Liver (tissue), 9 donors: ENCODE data around the gene EIF3I. TPM values are rescaled to one million over a fixed set of nuclear protein-coding genes. Genes with fewer than 3 reads are reported as not detected.
A peak's percentile ranks its signal among the peaks of the same experiment; 100 is the strongest.

Experiments used
- DNase-seq: peaks from one replicate; pipeline ENCODE4 v3.0.0-alpha.2; 2017; ENCODE audit warnings: low spot score
- H3K27ac ChIP-seq, 2 donors: one replicate each; pipeline ENCODE4 v1.7.0; 2013; ENCODE audit warnings: inconsistent platforms in 2 of 2, low read length in 2 of 2, control low read depth in 1 of 2, low read depth in 1 of 2, mild to moderate bottlenecking in 1 of 2
- H3K27me3 ChIP-seq, 4 donors: one replicate each; pipeline versions ENCODE4 v1.6.1 to v1.7.0; 2013; ENCODE audit warnings: low read length in 3 of 4, inconsistent platforms in 1 of 4, mild to moderate bottlenecking in 1 of 4, moderate library complexity in 1 of 4; ENCODE audit not compliant: control insufficient read depth in 4 of 4, insufficient read depth in 4 of 4
- H3K36me3 ChIP-seq, 4 donors: one replicate each; pipeline versions ENCODE4 v1.6.1 to v1.7.0; 2013; ENCODE audit warnings: low read length in 3 of 4, mild to moderate bottlenecking in 3 of 4, low read depth in 1 of 4, moderate library complexity in 1 of 4; ENCODE audit not compliant: control insufficient read depth in 4 of 4, insufficient read depth in 3 of 4
- H3K4me1 ChIP-seq, 4 donors: one replicate each; pipeline versions ENCODE4 v1.6.1 to v1.7.0; 2013; ENCODE audit warnings: low read length in 3 of 4, mild to moderate bottlenecking in 3 of 4, moderate library complexity in 1 of 4; ENCODE audit not compliant: control insufficient read depth in 4 of 4, insufficient read depth in 4 of 4
- H3K4me3 ChIP-seq, 3 donors: one replicate each; pipeline versions ENCODE4 v1.6.1 to v1.7.0; 2013; ENCODE audit warnings: low read length in 3 of 3, control low read depth in 1 of 3, low read depth in 1 of 3, mild to moderate bottlenecking in 1 of 3
- H3K9ac ChIP-seq, 2 donors: one replicate each; pipeline ENCODE4 v1.7.0; 2013; ENCODE audit warnings: low read length in 2 of 2, mild to moderate bottlenecking in 2 of 2, moderate library complexity in 2 of 2, control low read depth in 1 of 2, low read depth in 1 of 2
- H3K9me3 ChIP-seq, 4 donors: one replicate each; pipeline versions ENCODE4 v1.6.1 to v1.7.0; 2013; ENCODE audit warnings: low read length in 3 of 4; ENCODE audit not compliant: control insufficient read depth in 4 of 4
- ATF3 ChIP-seq: IDR thresholded peaks from 2 replicates; pipeline ENCODE4 v1.6.1; 2016; ENCODE audit warnings: antibody characterized with exemption
- EGR1 ChIP-seq, 2 donors: IDR thresholded peaks; 2 replicates each; pipeline ENCODE4 v1.6.1; 2016 to 2018; ENCODE audit warnings: antibody characterized with exemption in 2 of 2, low read depth in 2 of 2
- GABPA ChIP-seq, 2 donors: IDR thresholded peaks in 1 of 2; conservative IDR thresholded peaks in 1 of 2; 2 replicates each; pipeline ENCODE4 v1.6.1; 2016; ENCODE audit warnings: antibody characterized with exemption in 2 of 2, mild to moderate bottlenecking in 1 of 2, moderate library complexity in 1 of 2
- HNF4G ChIP-seq: IDR thresholded peaks from 2 replicates; pipeline ENCODE4 v1.6.1; 2016; ENCODE audit warnings: antibody characterized with exemption
- JUND ChIP-seq, 2 donors: IDR thresholded peaks; 2 replicates each; pipeline ENCODE4 v1.6.1; 2016; ENCODE audit warnings: antibody characterized with exemption in 2 of 2
- NR2F2 ChIP-seq: IDR thresholded peaks from 2 replicates; pipeline ENCODE4 v1.6.1; 2016; ENCODE audit warnings: antibody characterized with exemption
- RAD21 ChIP-seq, 2 donors: IDR thresholded peaks; 2 replicates each; pipeline ENCODE4 v1.6.1; 2016; ENCODE audit warnings: antibody characterized with exemption in 2 of 2, mild to moderate bottlenecking in 2 of 2
- REST ChIP-seq: IDR thresholded peaks from 2 replicates; pipeline ENCODE4 v1.6.1; 2016; ENCODE audit warnings: antibody characterized with exemption, mild to moderate bottlenecking
- SP1 ChIP-seq: IDR thresholded peaks from 2 replicates; pipeline ENCODE4 v1.6.1; 2018; ENCODE audit warnings: antibody characterized with exemption, mild to moderate bottlenecking
- YY1 ChIP-seq: IDR thresholded peaks from 2 replicates; pipeline ENCODE4 v1.6.1; 2016; ENCODE audit warnings: antibody characterized with exemption, mild to moderate bottlenecking
- ZBTB33 ChIP-seq: IDR thresholded peaks from 2 replicates; pipeline ENCODE4 v1.6.1; 2016; ENCODE audit warnings: antibody characterized with exemption
- WGBS: extraction: QIAGEN DNeasy Blood & Tissue Kit; methylation state at CpG from one replicate; pipeline ENCODE4 v1.1.7; 2013; 5-methylcytosine and 5-hydroxymethylcytosine counted together
- polyA plus RNA-seq, 2 donors: library from polyadenylated mRNA; stranded (reverse) in 1 of 2; unstranded in 1 of 2; fragments of 200-250 nt in 1 of 2; fragments of >200 nt in 1 of 2; fragmentation: Nextera tagmentation in 1 of 2; extraction: Ambion mirVana in 1 of 2; gene quantifications; one replicate each; pipeline versions ENCODE4 v1.2.1 to v1.2.3, GENCODE V29; 2013 to 2015
- total RNA-seq, 2 donors: library from RNA; depleted of rRNA; stranded (reverse); fragments of >200 nt; gene quantifications; one replicate each; pipeline ENCODE4 v1.2.3, GENCODE V29; 2014
- donor health status: healthy.
- donor health status: healthy.
- donor health status: healthy.
- donor health status: healthy.
- donor health status: healthy.

EIF3I gene
- total and polyA plus RNA-seq, 4 donors = 75.0 to 114 (median 99.7) TPM

- no peak for TF ChIP-seq HNF4G
These were observed 21.0 kb upstream of the EIF3I start (continued) for GRCh38 chr1:32201011-32201855.

- H3K27ac ChIP-seq = no peak overlapping the region
- TF ChIP-seq GABPA (IDR thresholded peaks at IDR 0.05 in 1 of 2, conservative IDR thresholded peaks at IDR 0.05 in 1 of 2) = no peak
- no peak for TF ChIP-seq SP1
- no peak for TF ChIP-seq RAD21 (IDR thresholded peaks at IDR 0.05)
- TF ChIP-seq YY1 = no peak
- no peak for TF ChIP-seq HNF4G
- no peak for TF ChIP-seq NR2F2
- no peak for TF ChIP-seq JUND (IDR thresholded peaks at IDR 0.05)
- TF ChIP-seq ATF3 = no peak
- no peak for TF ChIP-seq ZBTB33
- no peak for TF ChIP-seq REST
- H3K36me3 ChIP-seq = no peaks in the 10 kb centered on the region
- DNase-seq = no peak
- H3K9ac ChIP-seq = peak overlapping the region in 1 of 2 donors; percentile 20
- no peaks in the 10 kb centered on the region for H3K9me3 ChIP-seq
- peak overlapping the region; percentile 62 to 74 (median 64) for H3K4me3 ChIP-seq
- no peaks in the 10 kb centered on the region for H3K27me3 ChIP-seq
- H3K4me1 ChIP-seq = peaks cover 3 to 34% (median 23%) of the 10 kb centered on the region in 4 donors
- 29% methylated on average over 26 of the region's 26 CpGs for WGBS
These were observed 17.3 kb upstream of the EIF3I start for GRCh38 chr1:32204943-32205361.

GRCh38 chr1:32205401-32206370 lies 16.5 kb upstream of the EIF3I start, which contains the start of gene IQCC:
Gene IQCC (plus strand): TSS chr1:32205671. CDS start chr1:32205682, 11 bp downstream.
- Histone ChIP-seq H3K4me1 (peaks cover 3 to 26% (median 16%) of the 10 kb centered on the region in 4 donors), H3K36me3 (no peaks in the 10 kb centered on the region), H3K27me3 (no peaks in the 10 kb centered on the region), H3K9ac (peak within 1 kb of the TSS; percentile 49 to 66), H3K4me3 (peak within 1 kb of the TSS; percentile 62 to 74 (median 64)), H3K27ac (no peak within 1 kb of the TSS), H3K9me3 (no peaks in the 10 kb centered on the region)
- TF ChIP-seq YY1 (peak; percentile 78), EGR1 (IDR thresholded peaks at IDR 0.05; ENCODE audit: low read depth in 2 of 2) (peak; percentile 93 to 98), ATF3 (no peak), JUND (IDR thresholded peaks at IDR 0.05) (no peak)
- peak; percentile 87 for DNase-seq
- WGBS = 1% methylated on average over 77 of the region's 77 CpGs
